Kidney (tissue), 14 donors: ENCODE data around the gene SYTL2. TPM values are rescaled to one million over a fixed set of nuclear protein-coding genes. Genes with fewer than 3 reads are reported as not detected.

Experiments
- DNase-seq, 5 donors: peaks; one replicate each; pipeline ENCODE4 v3.0.0-alpha.2; 2013 to 2020
- FAIRE-seq: peaks from 2 replicates; lab custom pipeline; 2012; peaks lifted over from hg19 to GRCh38; lab: Jason Lieb, UNC
- H3K27ac ChIP-seq, 2 donors: one replicate each; pipeline ENCODE4 v1.7.0; 2013; ENCODE audit warnings: low read depth in 2 of 2, low read length in 2 of 2, inconsistent platforms in 1 of 2
- H3K27me3 ChIP-seq: one replicate; pipeline ENCODE4 v1.7.1; 2013; ENCODE audit warnings: low read length, inconsistent platforms; ENCODE audit not compliant: control insufficient read depth, insufficient read depth
- H3K36me3 ChIP-seq, 3 donors: one replicate each; pipeline versions ENCODE4 v1.7.0 to v1.7.1; 2013; ENCODE audit warnings: low read length in 3 of 3, control low read depth in 1 of 3, inconsistent platforms in 1 of 3; ENCODE audit not compliant: insufficient read depth in 3 of 3, control insufficient read depth in 2 of 3
- H3K4me1 ChIP-seq, 3 donors: one replicate each; pipeline versions ENCODE4 v1.7.0 to v1.7.1; 2013; ENCODE audit warnings: low read length in 3 of 3, inconsistent platforms in 1 of 3, low read depth in 1 of 3; ENCODE audit not compliant: control insufficient read depth in 2 of 3, insufficient read depth in 2 of 3
- H3K4me3 ChIP-seq, 3 donors: one replicate each; pipeline versions ENCODE4 v1.7.0 to v1.8.1; 2013; ENCODE audit warnings: low read length in 3 of 3, control low read depth in 1 of 3, inconsistent platforms in 1 of 3
- H3K9ac ChIP-seq, 3 donors: one replicate each; pipeline versions ENCODE4 v1.7.0 to v1.7.1; 2013; ENCODE audit warnings: low read length in 3 of 3, control low read depth in 1 of 3, inconsistent platforms in 1 of 3
- H3K9me3 ChIP-seq, 3 donors: one replicate each; pipeline versions ENCODE4 v1.7.0 to v1.7.1; 2013; ENCODE audit warnings: low read length in 3 of 3, control low read depth in 1 of 3, inconsistent platforms in 1 of 3; ENCODE audit not compliant: control insufficient read depth in 2 of 3, insufficient read depth in 1 of 3
- CTCF ChIP-seq: IDR thresholded peaks from 3 replicates; pipeline ENCODE4 v1.5.1; 2012; ENCODE audit warnings: mild to moderate bottlenecking, moderate library complexity, borderline replicate concordance; ENCODE audit not compliant: insufficient read depth; ENCODE audit errors: extremely low read depth
- intact Hi-C: fragments of 100-400 bp; cut with DNase I; formaldehyde crosslinking; loops from one replicate; pipeline ENCODE4 v1.11.1; 2022
- polyA plus RNA-seq: library from polyadenylated mRNA; stranded (reverse); fragments of 350-450 nt; fragmentation: Illumina TruSeq; extraction: RNeasy Lipid Tissue Mini Kit (QIAGEN cat#74804); gene quantifications from one replicate; pipeline ENCODE4 v1.2.3, GENCODE V29; 2014; ENCODE audit warnings: low read depth, low replicate concordance; ENCODE audit not compliant: insufficient read depth
- total RNA-seq: library from RNA; stranded (reverse); fragmentation: NEBNext Ultra II Directional; extraction: Animal tissue kit (Norgen Biotek cat#: 25700); gene quantifications from one replicate; pipeline ENCODE4 v1.2.1, GENCODE V29; 2021
- donor health status: control.
- donor health status: control.
- donor health status: control.
- donor health status: control.
- donor health status: control.
- donor health status: DM: yes; HTN: yes; CAD: no.
- donor health status: Normal renal cell carcinoma (clear cell type).

Gene SYTL2
- total and polyA plus RNA-seq, 2 donors from 2014 or later: 19.8 to 187 TPM

GRCh38 chr11:85823816-85824215, 12.9 kb upstream of the SYTL2 start:
- Histone ChIP-seq H3K4me1 (peaks cover 0 to 16% (median 13%) of the 10 kb centered on the region in 3 donors), H3K27ac (no peak overlapping the region), H3K36me3 (no peaks in the 10 kb centered on the region), H3K4me3 (no peak overlapping the region), H3K27me3 (no peaks in the 10 kb centered on the region), H3K9me3 (no peaks in the 10 kb centered on the region), H3K9ac (no peak overlapping the region)
- no peak for DNase-seq
- FAIRE-seq: no peak
- TF ChIP-seq CTCF: no peak
- intact Hi-C loops: no loop called here

DNA sequence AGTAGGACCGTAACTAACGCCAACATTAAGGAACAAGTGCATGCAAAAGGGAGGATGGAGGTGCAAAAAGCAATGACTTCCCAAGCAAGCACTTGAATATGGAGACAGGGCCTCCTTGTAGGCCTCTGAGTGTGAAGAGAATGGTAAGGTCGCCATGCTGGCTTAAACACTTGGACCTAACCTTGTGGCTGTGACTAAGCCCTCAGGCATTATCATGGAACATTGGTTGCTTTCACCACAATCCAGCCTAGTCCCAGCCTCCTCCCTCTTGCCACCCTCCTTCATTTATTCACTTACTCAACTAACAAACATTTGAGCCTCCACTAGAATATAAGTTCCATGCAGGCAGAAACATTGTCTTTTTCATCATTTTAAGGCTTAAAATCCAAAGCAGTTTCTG, 11.9 kb upstream of the SYTL2 start:
- Histone ChIP-seq H3K27me3 (no peaks in the 10 kb centered on the region), H3K4me3 (no peak overlapping the region), H3K9me3 (no peaks in the 10 kb centered on the region), H3K4me1 (peaks cover 0 to 15% (median 13%) of the 10 kb centered on the region in 3 donors), H3K27ac (no peak overlapping the region), H3K9ac (no peak overlapping the region), H3K36me3 (no peaks in the 10 kb centered on the region)
- FAIRE-seq (no peak), DNase-seq (no peak)
- intact Hi-C loops: no loop called here
- no peak for TF ChIP-seq CTCF

GRCh38 chr11:85821636-85822035, 10.7 kb upstream of the SYTL2 start:
- H3K4me1 ChIP-seq: peaks cover 0 to 8% (median 3%) of the 10 kb centered on the region in 3 donors
- no peak for TF ChIP-seq CTCF
- H3K4me3 ChIP-seq: no peak overlapping the region
- H3K27ac ChIP-seq: no peak overlapping the region
- H3K9ac ChIP-seq: no peak overlapping the region
- no peaks in the 10 kb centered on the region for H3K9me3 ChIP-seq
- H3K36me3 ChIP-seq: no peaks in the 10 kb centered on the region
- intact Hi-C loops: no loop called here
- DNase-seq (no peak), FAIRE-seq (no peak)
- H3K27me3 ChIP-seq: no peaks in the 10 kb centered on the region

DNA sequence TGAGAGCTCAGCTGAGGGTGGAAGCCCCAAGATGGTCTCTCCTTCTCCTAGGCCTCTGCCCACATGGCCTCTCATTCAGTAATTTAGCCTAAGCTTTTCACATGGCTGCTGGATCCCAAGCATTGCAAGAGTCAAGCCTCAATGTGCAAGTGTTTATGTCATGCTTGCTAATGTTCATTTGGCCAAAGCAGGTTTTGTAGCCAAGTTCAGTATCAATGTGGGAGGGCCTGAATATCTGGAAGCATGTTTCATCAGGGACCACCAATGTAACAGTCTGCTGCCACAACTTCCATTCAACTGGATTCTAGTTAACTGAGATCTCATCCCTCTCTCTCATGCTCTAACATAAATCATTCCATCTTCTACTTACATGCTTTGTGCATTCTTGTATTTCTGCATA, 8.5 kb upstream of the SYTL2 start:
- DNase-seq: no peak
- no peaks in the 10 kb centered on the region for H3K9me3 ChIP-seq
- no peak for TF ChIP-seq CTCF
- H3K27me3 ChIP-seq: no peaks in the 10 kb centered on the region
- no peak overlapping the region for H3K9ac ChIP-seq
- H3K36me3 ChIP-seq: no peaks in the 10 kb centered on the region
- H3K4me3 ChIP-seq: no peak overlapping the region
- no peak overlapping the region for H3K27ac ChIP-seq
- intact Hi-C loops: no loop called here
- no peaks in the 10 kb centered on the region for H3K4me1 ChIP-seq
- FAIRE-seq: no peak
